Measurements from ENCODE around the gene DNAJB9. TPM values are rescaled to one million over a fixed set of nuclear protein-coding genes. Genes with fewer than 3 reads are reported as not detected.
"Not testable (repeated sequence)": the region's sequence is repeated elsewhere in the genome, so short reads cannot be mapped to it uniquely, and the experiment has no call there.

Gene DNAJB9
- total RNA-seq, 1 experiment from 2014 or later = 18.5 TPM

- not testable (repeated sequence) for H3K36me3 ChIP-seq; DNase-seq; H3K9me3 ChIP-seq (replicated peaks); H3K4me1 ChIP-seq; H3K27ac ChIP-seq; H3K27me3 ChIP-seq; H3K4me3 ChIP-seq
Measured at GRCh38 chr7:108548141-108548896, 21.4 kb upstream of the DNAJB9 start.

- not testable (repeated sequence) for H3K36me3 ChIP-seq, H3K27ac ChIP-seq, H3K4me3 ChIP-seq, H3K4me1 ChIP-seq, DNase-seq, H3K27me3 ChIP-seq
- H3K9me3 ChIP-seq (replicated peaks) = peaks cover 13% of the 10 kb centered on the region
Measured at GRCh38 chr7:108556665-108557064, 13.0 kb upstream of the DNAJB9 start.

GRCh38 chr7:108557191-108557590, 12.5 kb upstream of the DNAJB9 start:
- Histone ChIP-seq H3K36me3 (0 out of 2 replicates have a peak, but pooled peaks cover 3% of the 10 kb centered on the region), H3K27me3 (no peaks in the 10 kb centered on the region), H3K27ac (no peak overlapping the region), H3K9me3 (replicated peaks) (peaks cover 13% of the 10 kb centered on the region), H3K4me1 (no peaks in the 10 kb centered on the region), H3K4me3 (no peak overlapping the region)
- DNase-seq = no peak

GRCh38 chr7:108557617-108558016, 12.1 kb upstream of the DNAJB9 start:
- Histone ChIP-seq H3K27ac (no peak overlapping the region), H3K27me3 (no peaks in the 10 kb centered on the region), H3K4me1 (no peaks in the 10 kb centered on the region), H3K9me3 (replicated peaks) (peaks cover 13% of the 10 kb centered on the region), H3K36me3 (0 out of 2 replicates have a peak, but pooled peaks cover 3% of the 10 kb centered on the region), H3K4me3 (no peak overlapping the region)
- DNase-seq = no peak

- Histone ChIP-seq H3K4me1 (no peaks in the 10 kb centered on the region), H3K27ac (no peak overlapping the region), H3K27me3 (no peaks in the 10 kb centered on the region), H3K36me3 (peaks cover 5% of the 10 kb centered on the region), H3K9me3 (replicated peaks) (peaks cover 13% of the 10 kb centered on the region), H3K4me3 (no peak overlapping the region)
- no peak for DNase-seq
Measured at GRCh38 chr7:108559253-108559652, 10.4 kb upstream of the DNAJB9 start.

GRCh38 chr7:108561047-108561619, 8.5 kb upstream of the DNAJB9 start:
- Histone ChIP-seq H3K4me1 (no peaks in the 10 kb centered on the region), H3K36me3 (peaks cover 18% of the 10 kb centered on the region), H3K27ac (no peak overlapping the region), H3K27me3 (no peaks in the 10 kb centered on the region), H3K9me3 (replicated peaks) (peaks cover 12% of the 10 kb centered on the region), H3K4me3 (no peak overlapping the region)
- DNase-seq = no peak

- DNase-seq = no peak
- Histone ChIP-seq H3K4me1 (peaks cover 4% of the 10 kb centered on the region; the same call in 1 of the 2 replicates), H3K27me3 (no peaks in the 10 kb centered on the region), H3K4me3 (no peak overlapping the region), H3K9me3 (replicated peaks) (no peaks in the 10 kb centered on the region), H3K36me3 (peaks cover 20% of the 10 kb centered on the region), H3K27ac (no peak overlapping the region)
Measured at GRCh38 chr7:108565987-108566386, 3.7 kb upstream of the DNAJB9 start.

- DNase-seq = no peak
- Histone ChIP-seq H3K4me3 (peak overlapping the region; percentile 74), H3K36me3 (peaks cover 35% of the 10 kb centered on the region), H3K9me3 (replicated peaks) (no peaks in the 10 kb centered on the region), H3K4me1 (peaks cover 4% of the 10 kb centered on the region; the same call in 1 of the 2 replicates), H3K27ac (peak overlapping the region; percentile 94), H3K27me3 (no peaks in the 10 kb centered on the region)
Measured at GRCh38 chr7:108568801-108569380, 783 bp upstream of the DNAJB9 start.

GRCh38 chr7:108570146-108570755, 577 bp downstream of the DNAJB9 start:
- H3K27ac ChIP-seq = peak overlapping the region; percentile 94
- DNase-seq = peak; percentile 37 to 58
- no peaks in the 10 kb centered on the region for H3K27me3 ChIP-seq
- H3K4me3 ChIP-seq = peak overlapping the region; percentile 74
- H3K9me3 ChIP-seq (replicated peaks) = no peaks in the 10 kb centered on the region
- H3K36me3 ChIP-seq = peaks cover 32% of the 10 kb centered on the region
- peaks cover 4% of the 10 kb centered on the region; the same call in 1 of the 2 replicates for H3K4me1 ChIP-seq

GRCh38 chr7:108572480-108572879, 2.8 kb downstream of the DNAJB9 start:
- Histone ChIP-seq H3K4me3 (no peak overlapping the region), H3K9me3 (replicated peaks) (no peaks in the 10 kb centered on the region), H3K4me1 (peaks cover 4% of the 10 kb centered on the region; the same call in 1 of the 2 replicates), H3K36me3 (peaks cover 28% of the 10 kb centered on the region), H3K27me3 (no peaks in the 10 kb centered on the region), H3K27ac (no peak overlapping the region)
- DNase-seq = no peak

- Histone ChIP-seq H3K27ac (no peak overlapping the region), H3K4me3 (no peak overlapping the region), H3K9me3 (replicated peaks) (no peaks in the 10 kb centered on the region; the same call in 1 of the 2 replicates), H3K4me1 (no peaks in the 10 kb centered on the region), H3K27me3 (no peaks in the 10 kb centered on the region), H3K36me3 (peaks cover 25% of the 10 kb centered on the region)
- no peak for DNase-seq
Measured at GRCh38 chr7:108575156-108575555, 5.5 kb downstream of the DNAJB9 start.

- no peak for DNase-seq
- Histone ChIP-seq H3K36me3 (peaks cover 25% of the 10 kb centered on the region), H3K9me3 (replicated peaks) (no peaks in the 10 kb centered on the region; the same call in 1 of the 2 replicates), H3K27me3 (no peaks in the 10 kb centered on the region), H3K4me1 (peaks cover under 1% of the 10 kb centered on the region; the same call in 1 of the 2 replicates), H3K4me3 (no peak overlapping the region), H3K27ac (no peak overlapping the region)
Measured at GRCh38 chr7:108576116-108576515, 6.4 kb downstream of the DNAJB9 start.

- H3K27me3 ChIP-seq = no peaks in the 10 kb centered on the region
- no peak overlapping the region for H3K4me3 ChIP-seq
- H3K36me3 ChIP-seq = peaks cover 7% of the 10 kb centered on the region
- peaks cover 14% of the 10 kb centered on the region for H3K4me1 ChIP-seq
- H3K9me3 ChIP-seq (replicated peaks) = no peaks in the 10 kb centered on the region; the same call in 1 of the 2 replicates
- DNase-seq = no peak
- H3K27ac ChIP-seq = no peak overlapping the region
Measured at GRCh38 chr7:108578937-108579336, 9.3 kb downstream of the DNAJB9 start.

GRCh38 chr7:108580298-108580697, 10.6 kb downstream of the DNAJB9 start:
- H3K27ac ChIP-seq = no peak overlapping the region
- no peaks in the 10 kb centered on the region for H3K27me3 ChIP-seq
- H3K9me3 ChIP-seq (replicated peaks) = no peaks in the 10 kb centered on the region; the same call in 1 of the 2 replicates
- peaks cover 22% of the 10 kb centered on the region for H3K4me1 ChIP-seq
- DNase-seq = no peak
- no peaks in the 10 kb centered on the region; the same call in 1 of the 2 replicates for H3K36me3 ChIP-seq
- H3K4me3 ChIP-seq = no peak overlapping the region

All from SJCRH30 (cell line).